GM12865 (cell line): ENCODE data around the gene CCDC197.

Experiments used
- DNase-seq: peaks from one replicate; pipeline ENCODE4 v3.0.0; 2010; ENCODE audit warnings: low read depth
- H3K4me3 ChIP-seq: 2 replicates; pipeline ENCODE4 v1.5.1; 2011; ENCODE audit warnings: mild to moderate bottlenecking, low read depth, low read length, control low read depth
- CTCF ChIP-seq: IDR thresholded peaks from 2 replicates; pipeline ENCODE4 v1.5.1; 2011; ENCODE audit warnings: low read length, control low read depth, low read depth, inconsistent platforms; ENCODE audit not compliant: insufficient read depth; ENCODE audit errors: missing control alignments

CCDC197 gene

GRCh38 chr14:94058128-94058673 is 61.1 kb downstream of the CCDC197 start:
- TF ChIP-seq CTCF, result no peak
- DNase-seq, result no peak
- no peak overlapping the region for H3K4me3 ChIP-seq
